ENCODE results near the gene FAM110A.
A peak's percentile ranks its signal among the peaks of the same experiment; 100 is the strongest.
"Not testable (repeated sequence)": the region's sequence is repeated elsewhere in the genome, so short reads cannot be mapped to it uniquely, and the experiment has no call there.

FAM110A gene

GRCh38 chr20:844473-845225 lies 11.1 kb downstream of the FAM110A start:
- Histone ChIP-seq H3K4me3 (ENCODE audit: low read length in 2 of 2) (peak overlapping the region; percentile 9 to 67), H3K27me3 (ENCODE audit: control insufficient read depth in 1 of 2, insufficient read depth in 2 of 2, low read length in 2 of 2) (peaks cover 30 to 40% of the 10 kb centered on the region in 2 donors), H3K9ac (ENCODE audit: low read length in 2 of 2) (peak overlapping the region in 1 of 2 donors; percentile 30), H3K4me1 (ENCODE audit: control insufficient read depth, insufficient read depth, low read length) (peaks cover 18% of the 10 kb centered on the region), H3K9me3 (ENCODE audit: control insufficient read depth in 2 of 2, low read length in 2 of 2) (no peaks in the 10 kb centered on the region), H3K27ac (ENCODE audit: low read length) (no peak overlapping the region), H3K36me3 (ENCODE audit: control insufficient read depth in 2 of 2, insufficient read depth in 2 of 2, low read length in 2 of 2) (no peaks in the 10 kb centered on the region)

GRCh38 chr20:845226-845868 lies 11.8 kb downstream of the FAM110A start:
- H3K9me3 ChIP-seq (ENCODE audit: control insufficient read depth in 2 of 2, low read length in 2 of 2), result no peaks in the 10 kb centered on the region
- peak overlapping the region in 1 of 2 donors; percentile 67 for H3K4me3 ChIP-seq (ENCODE audit: low read length in 2 of 2)
- H3K9ac ChIP-seq (ENCODE audit: low read length in 2 of 2), result no peak overlapping the region
- H3K27ac ChIP-seq (ENCODE audit: low read length), result no peak overlapping the region
- H3K36me3 ChIP-seq (ENCODE audit: control insufficient read depth in 2 of 2, insufficient read depth in 2 of 2, low read length in 2 of 2), result no peaks in the 10 kb centered on the region
- H3K4me1 ChIP-seq (ENCODE audit: control insufficient read depth, insufficient read depth, low read length), result peaks cover 18% of the 10 kb centered on the region
- H3K27me3 ChIP-seq (ENCODE audit: control insufficient read depth in 1 of 2, insufficient read depth in 2 of 2, low read length in 2 of 2), result peaks cover 28 to 34% of the 10 kb centered on the region in 2 donors

GRCh38 chr20:845941-846893 lies 12.7 kb downstream of the FAM110A start:
- Histone ChIP-seq H3K4me1 (ENCODE audit: control insufficient read depth, insufficient read depth, low read length) (peaks cover 14% of the 10 kb centered on the region), H3K9me3 (ENCODE audit: control insufficient read depth in 2 of 2, low read length in 2 of 2) (no peaks in the 10 kb centered on the region), H3K27ac (ENCODE audit: low read length) (no peak overlapping the region), H3K9ac (ENCODE audit: low read length in 2 of 2) (no peak overlapping the region), H3K4me3 (ENCODE audit: low read length in 2 of 2) (no peak overlapping the region), H3K36me3 (ENCODE audit: control insufficient read depth in 2 of 2, insufficient read depth in 2 of 2, low read length in 2 of 2) (no peaks in the 10 kb centered on the region), H3K27me3 (ENCODE audit: control insufficient read depth in 1 of 2, insufficient read depth in 2 of 2, low read length in 2 of 2) (peaks cover 22 to 26% of the 10 kb centered on the region in 2 donors)

GRCh38 chr20:846894-847278 lies 13.4 kb downstream of the FAM110A start:
- no peaks in the 10 kb centered on the region for H3K9me3 ChIP-seq (ENCODE audit: control insufficient read depth in 2 of 2, low read length in 2 of 2)
- no peak overlapping the region for H3K27ac ChIP-seq (ENCODE audit: low read length)
- no peak overlapping the region for H3K4me3 ChIP-seq (ENCODE audit: low read length in 2 of 2)
- H3K9ac ChIP-seq (ENCODE audit: low read length in 2 of 2), result no peak overlapping the region
- H3K36me3 ChIP-seq (ENCODE audit: control insufficient read depth in 2 of 2, insufficient read depth in 2 of 2, low read length in 2 of 2), result no peaks in the 10 kb centered on the region
- H3K27me3 ChIP-seq (ENCODE audit: control insufficient read depth in 1 of 2, insufficient read depth in 2 of 2, low read length in 2 of 2), result peaks cover 17 to 19% of the 10 kb centered on the region in 2 donors
- peaks cover 11% of the 10 kb centered on the region for H3K4me1 ChIP-seq (ENCODE audit: control insufficient read depth, insufficient read depth, low read length)

- Histone ChIP-seq H3K9me3 (ENCODE audit: control insufficient read depth in 2 of 2, low read length in 2 of 2) (no peaks in the 10 kb centered on the region), H3K9ac (ENCODE audit: low read length in 2 of 2) (no peak overlapping the region), H3K4me3 (ENCODE audit: low read length in 2 of 2) (no peak overlapping the region), H3K36me3 (ENCODE audit: control insufficient read depth in 2 of 2, insufficient read depth in 2 of 2, low read length in 2 of 2) (no peaks in the 10 kb centered on the region), H3K27me3 (ENCODE audit: control insufficient read depth in 1 of 2, insufficient read depth in 2 of 2, low read length in 2 of 2) (peaks cover 9 to 12% of the 10 kb centered on the region in 2 donors), H3K4me1 (ENCODE audit: control insufficient read depth, insufficient read depth, low read length) (peaks cover 11% of the 10 kb centered on the region), H3K27ac (ENCODE audit: low read length) (no peak overlapping the region)
Measured at GRCh38 chr20:848193-848592, 14.7 kb downstream of the FAM110A start.

- not testable (repeated sequence) for H3K4me3 ChIP-seq (ENCODE audit: low read length in 2 of 2); H3K9me3 ChIP-seq (ENCODE audit: control insufficient read depth in 2 of 2, low read length in 2 of 2); H3K27ac ChIP-seq (ENCODE audit: low read length); H3K9ac ChIP-seq (ENCODE audit: low read length in 2 of 2); H3K36me3 ChIP-seq (ENCODE audit: control insufficient read depth in 2 of 2, insufficient read depth in 2 of 2, low read length in 2 of 2)
- peaks cover 11% of the 10 kb centered on the region for H3K4me1 ChIP-seq (ENCODE audit: control insufficient read depth, insufficient read depth, low read length)
- H3K27me3 ChIP-seq (ENCODE audit: control insufficient read depth in 1 of 2, insufficient read depth in 2 of 2, low read length in 2 of 2), result peaks cover 6 to 10% of the 10 kb centered on the region in 2 donors
Measured at GRCh38 chr20:848731-849130, 15.2 kb downstream of the FAM110A start.

GRCh38 chr20:853406-853996 lies 20.0 kb downstream of the FAM110A start:
- Histone ChIP-seq H3K4me3 (ENCODE audit: low read length in 2 of 2) (no peak overlapping the region), H3K27me3 (ENCODE audit: control insufficient read depth in 1 of 2, insufficient read depth in 2 of 2, low read length in 2 of 2) (no peaks in the 10 kb centered on the region), H3K4me1 (ENCODE audit: control insufficient read depth, insufficient read depth, low read length) (no peaks in the 10 kb centered on the region), H3K36me3 (ENCODE audit: control insufficient read depth in 2 of 2, insufficient read depth in 2 of 2, low read length in 2 of 2) (no peaks in the 10 kb centered on the region), H3K9me3 (ENCODE audit: control insufficient read depth in 2 of 2, low read length in 2 of 2) (no peaks in the 10 kb centered on the region), H3K9ac (ENCODE audit: low read length in 2 of 2) (no peak overlapping the region), H3K27ac (ENCODE audit: low read length) (no peak overlapping the region)

- Histone ChIP-seq H3K27me3 (ENCODE audit: control insufficient read depth in 1 of 2, insufficient read depth in 2 of 2, low read length in 2 of 2) (no peaks in the 10 kb centered on the region), H3K4me1 (ENCODE audit: control insufficient read depth, insufficient read depth, low read length) (no peaks in the 10 kb centered on the region), H3K4me3 (ENCODE audit: low read length in 2 of 2) (no peak overlapping the region), H3K9ac (ENCODE audit: low read length in 2 of 2) (no peak overlapping the region), H3K27ac (ENCODE audit: low read length) (no peak overlapping the region), H3K36me3 (ENCODE audit: control insufficient read depth in 2 of 2, insufficient read depth in 2 of 2, low read length in 2 of 2) (no peaks in the 10 kb centered on the region), H3K9me3 (ENCODE audit: control insufficient read depth in 2 of 2, low read length in 2 of 2) (no peaks in the 10 kb centered on the region)
Measured at GRCh38 chr20:854601-855000, 21.1 kb downstream of the FAM110A start.

GRCh38 chr20:855466-856360 lies 22.2 kb downstream of the FAM110A start:
- no peak overlapping the region for H3K9ac ChIP-seq (ENCODE audit: low read length in 2 of 2)

More at GRCh38 chr20:855466-856360, 22.2 kb downstream of the FAM110A start:
- no peaks in the 10 kb centered on the region for H3K4me1 ChIP-seq (ENCODE audit: control insufficient read depth, insufficient read depth, low read length)
- no peaks in the 10 kb centered on the region for H3K9me3 ChIP-seq (ENCODE audit: control insufficient read depth in 2 of 2, low read length in 2 of 2)
- no peak overlapping the region for H3K4me3 ChIP-seq (ENCODE audit: low read length in 2 of 2)
- no peaks in the 10 kb centered on the region for H3K27me3 ChIP-seq (ENCODE audit: control insufficient read depth in 1 of 2, insufficient read depth in 2 of 2, low read length in 2 of 2)
- H3K27ac ChIP-seq (ENCODE audit: low read length), result no peak overlapping the region
- H3K36me3 ChIP-seq (ENCODE audit: control insufficient read depth in 2 of 2, insufficient read depth in 2 of 2, low read length in 2 of 2), result no peaks in the 10 kb centered on the region
